NCI-H1436 treated with DMSO at 0.1 percent for 48 hours (cell line): ENCODE results near the gene HK2.

Experiments
- DNase-seq: peaks from one replicate; lab custom pipeline; 2025; lab: John Stamatoyannopoulos, UW

The HK2 gene

DNA sequence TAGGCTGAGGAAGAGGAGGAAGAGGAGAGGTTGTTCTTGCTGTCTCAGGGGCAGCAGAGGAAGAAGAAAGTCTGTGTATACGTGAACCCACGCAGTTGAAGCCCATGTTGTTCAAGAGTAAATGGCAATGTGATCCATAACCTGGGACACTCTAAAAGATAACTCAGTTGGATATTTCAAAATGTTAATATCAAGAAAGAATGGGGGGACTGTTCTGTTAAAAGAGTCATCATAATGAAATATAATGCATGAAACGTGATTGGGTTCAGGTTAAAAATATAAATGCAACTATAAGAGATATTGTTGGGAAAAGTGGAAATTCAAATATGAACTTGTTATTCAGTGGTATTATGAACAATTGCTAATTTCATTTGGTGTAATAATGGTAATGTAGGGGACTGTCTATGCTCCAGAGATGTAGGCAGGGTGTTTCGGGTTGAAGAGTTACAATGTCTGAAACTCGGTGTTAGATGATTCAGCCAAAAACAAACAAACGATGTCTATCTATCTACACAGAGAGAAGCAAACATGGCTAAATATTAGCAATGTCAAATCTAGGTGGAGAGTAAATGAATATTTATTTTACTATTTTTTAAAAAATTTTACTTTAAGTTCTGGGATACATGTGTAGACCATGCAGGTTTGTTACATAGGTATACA, 103.4 kb downstream of the HK2 start:
- DNase-seq: no peak

DNA sequence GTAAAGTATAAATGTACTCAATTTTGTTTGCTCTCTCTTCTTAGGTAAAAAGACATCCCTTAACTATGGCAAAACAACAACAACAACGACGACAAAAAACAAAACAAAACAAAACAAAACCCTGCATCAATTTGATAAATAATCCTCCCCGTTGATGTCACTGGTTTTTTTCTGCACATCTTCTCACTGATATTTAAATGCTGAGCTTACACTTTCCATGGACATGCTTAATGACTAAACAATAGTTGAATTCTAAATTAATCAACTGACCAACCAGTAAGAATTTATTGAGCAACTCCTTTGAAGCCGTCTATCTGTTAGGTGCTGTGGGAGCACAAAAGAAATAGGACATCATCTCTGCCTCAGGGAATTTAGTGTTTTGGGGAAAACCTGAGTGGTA, 104.3 kb downstream of the HK2 start:
- no peak for DNase-seq

DNA sequence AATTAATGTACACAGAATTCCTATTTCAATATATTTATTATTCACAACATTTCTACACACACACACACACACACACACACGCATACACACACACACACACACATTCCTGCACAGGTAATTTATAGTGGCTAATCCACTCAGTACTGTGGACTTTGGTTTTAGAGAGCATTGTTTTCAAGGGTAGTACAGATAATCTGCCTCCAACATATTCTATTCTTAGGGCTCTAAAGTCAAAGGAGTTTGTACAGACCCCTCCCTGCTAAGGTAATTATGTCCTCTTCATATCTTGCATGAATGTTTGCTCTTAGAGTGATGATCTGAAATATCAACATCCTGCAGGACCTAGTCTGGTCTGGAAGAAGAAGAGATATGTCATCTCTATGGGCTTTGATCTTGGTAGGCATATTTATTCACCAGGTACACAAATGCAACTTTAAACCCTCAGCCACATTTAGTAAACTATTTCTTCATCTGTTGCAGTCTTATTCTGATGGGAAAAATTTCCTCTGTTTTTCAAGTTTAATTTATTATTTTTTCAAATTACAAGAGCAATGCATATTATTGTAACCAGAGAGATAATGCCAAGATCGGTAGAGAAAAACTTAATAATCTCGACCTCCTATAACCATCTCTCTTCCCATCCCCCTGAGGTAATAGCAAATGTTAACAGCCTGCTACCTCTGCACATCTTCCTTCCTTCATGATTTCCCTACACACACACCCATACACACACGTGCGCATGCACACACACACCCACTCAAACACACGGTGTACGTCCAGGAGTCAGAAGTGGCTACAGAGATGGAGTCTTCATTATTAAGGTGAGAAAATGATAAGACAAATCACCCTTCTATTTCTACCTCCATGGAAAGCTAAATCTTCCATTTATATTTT, 106.2 kb downstream of the HK2 start:
- DNase-seq: no peak

DNA sequence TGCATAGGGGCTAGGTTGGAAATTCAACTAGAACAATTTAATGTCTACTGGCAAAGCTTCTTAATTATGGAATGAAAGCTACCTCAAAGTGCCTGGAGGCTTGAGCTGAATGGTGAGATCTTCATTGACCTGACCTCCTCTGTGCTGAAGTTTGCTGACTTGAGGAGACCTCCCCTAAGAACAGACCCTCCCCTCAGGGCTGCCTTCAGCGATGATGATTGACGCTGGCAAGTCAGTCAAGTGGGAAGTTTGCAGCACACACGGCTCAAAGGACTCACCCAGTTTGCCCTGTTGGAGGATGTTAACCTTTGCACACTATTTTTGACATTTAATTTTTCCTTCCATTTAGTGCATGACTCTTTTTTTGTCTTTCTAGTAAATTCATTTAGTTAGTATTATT, 107.4 kb downstream of the HK2 start:
- DNase-seq: no peak

DNA sequence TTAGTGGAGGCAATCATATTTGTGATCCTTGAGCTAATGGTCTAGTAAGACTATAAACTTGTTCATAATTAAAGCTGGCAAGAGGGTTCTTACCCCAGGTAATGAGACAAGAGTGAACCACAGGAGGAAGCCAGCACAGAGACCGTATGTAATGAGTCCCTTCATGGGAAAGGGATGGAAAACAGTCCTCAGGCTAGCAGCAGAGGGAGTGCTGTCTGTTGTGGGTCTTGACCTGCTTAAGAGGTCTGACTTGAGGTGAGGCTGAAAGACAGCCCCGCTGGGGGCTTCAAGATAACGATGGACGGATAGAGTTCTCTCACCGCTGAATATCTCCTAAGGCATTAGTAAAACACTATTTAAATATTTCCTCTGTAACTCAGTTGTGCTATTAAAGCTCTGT, 108.3 kb downstream of the HK2 start:
- DNase-seq: no peak
